Progenitor cell of endocrine pancreas (in vitro differentiated cells): Measurements from ENCODE around the gene MED16. TPM values are rescaled to one million over a fixed set of nuclear protein-coding genes. Genes with fewer than 3 reads are reported as not detected.
"Not testable (repeated sequence)": the region's sequence is repeated elsewhere in the genome, so short reads cannot be mapped to it uniquely, and the experiment has no call there.

Source experiments
- DNase-seq: peaks from one replicate; pipeline ENCODE4 v3.0.0; 2021; ENCODE audit warnings: low spot score; ENCODE audit not compliant: unreplicated experiment
- H3K27ac Mint-ChIP-seq: 2 replicates; pipeline ENCODE4 v1.8.0; 2021; ENCODE audit warnings: mild to moderate bottlenecking, moderate library complexity, mixed read lengths
- H3K27me3 Mint-ChIP-seq: 2 replicates; pipeline ENCODE4 v1.8.0; 2021; ENCODE audit warnings: mixed read lengths
- H3K36me3 Mint-ChIP-seq: 2 replicates; pipeline ENCODE4 v1.8.0; 2022; ENCODE audit warnings: mixed read lengths; ENCODE audit not compliant: insufficient read depth
- H3K4me1 Mint-ChIP-seq: 2 replicates; pipeline ENCODE4 v1.8.0; 2021; ENCODE audit warnings: low read depth, mixed read lengths
- H3K4me3 Mint-ChIP-seq: 2 replicates; pipeline ENCODE4 v1.8.0; 2021; ENCODE audit warnings: low read depth, mild to moderate bottlenecking, moderate library complexity, mixed read lengths
- H3K9me3 Mint-ChIP-seq: 2 replicates; pipeline ENCODE4 v1.8.0; 2021; ENCODE audit warnings: low read depth, mixed read lengths
- CTCF ChIP-seq: fragments of 200-600 bp; sonication (generic); IDR thresholded peaks from one replicate; pipeline ENCODE4 v1.5.0; 2021; ENCODE audit warnings: antibody characterized with exemption, mild to moderate bottlenecking; ENCODE audit not compliant: unreplicated experiment
- total RNA-seq: library from RNA; stranded (reverse); gene quantifications from 2 replicates; pipeline ENCODE4 v1.2.1, GENCODE V29; 2021

Gene MED16
- total RNA-seq, 1 donor from 2014 or later = 87.2 TPM

GRCh38 chr19:852136-853013 is 40.6 kb downstream of the MED16 start, which contains the start of gene ELANE:
Gene ELANE, plus strand, starts transcription at chr19:852303. Its CDS starts 26 bp downstream, at chr19:852329.
- no peaks in the 10 kb centered on the region for H3K4me1 Mint-ChIP-seq
- H3K9me3 Mint-ChIP-seq = no peaks in the 10 kb centered on the region

GRCh38 chr19:850979-851335 is 42.0 kb downstream of the MED16 start:
- H3K4me1 Mint-ChIP-seq = no peaks in the 10 kb centered on the region
- H3K27ac Mint-ChIP-seq = no peak overlapping the region
- H3K36me3 Mint-ChIP-seq = no peaks in the 10 kb centered on the region
- no peak for TF ChIP-seq CTCF
- DNase-seq = no peak
- H3K9me3 Mint-ChIP-seq = no peaks in the 10 kb centered on the region
- peaks cover 11% of the 10 kb centered on the region for H3K27me3 Mint-ChIP-seq
- H3K4me3 Mint-ChIP-seq = no peak overlapping the region

More at GRCh38 chr19:852136-853013, 40.6 kb downstream of the MED16 start, which contains the start of gene ELANE:
- H3K36me3 Mint-ChIP-seq = no peaks in the 10 kb centered on the region
- no peak within 1 kb of the TSS for H3K4me3 Mint-ChIP-seq
- no peak within 1 kb of the TSS for H3K27ac Mint-ChIP-seq
- DNase-seq = no peak
- peaks cover 3% of the 10 kb centered on the region for H3K27me3 Mint-ChIP-seq
- TF ChIP-seq CTCF = no peak

- Mint-ChIP-seq H3K27me3 (peaks cover 16% of the 10 kb centered on the region), H3K36me3 (no peaks in the 10 kb centered on the region), H3K27ac (no peak overlapping the region), H3K4me1 (no peaks in the 10 kb centered on the region), H3K4me3 (no peak overlapping the region), H3K9me3 (no peaks in the 10 kb centered on the region)
- TF ChIP-seq CTCF = no peak
- DNase-seq = no peak
Observed at GRCh38 chr19:850221-850978, 42.6 kb downstream of the MED16 start.

GRCh38 chr19:849195-849594 is 43.8 kb downstream of the MED16 start:
- H3K27me3 Mint-ChIP-seq = peaks cover 26% of the 10 kb centered on the region

GRCh38 chr19:848386-848921 is 44.5 kb downstream of the MED16 start:
- peaks cover 26% of the 10 kb centered on the region for H3K27me3 Mint-ChIP-seq
- no peaks in the 10 kb centered on the region for H3K9me3 Mint-ChIP-seq
- H3K4me3 Mint-ChIP-seq = no peak overlapping the region
- H3K36me3 Mint-ChIP-seq = no peaks in the 10 kb centered on the region
- no peak for TF ChIP-seq CTCF
- no peak for DNase-seq
- no peak overlapping the region for H3K27ac Mint-ChIP-seq
- H3K4me1 Mint-ChIP-seq = no peaks in the 10 kb centered on the region

More at GRCh38 chr19:849195-849594, 43.8 kb downstream of the MED16 start:
- H3K4me3 Mint-ChIP-seq, H3K27ac Mint-ChIP-seq, H3K9me3 Mint-ChIP-seq, H3K36me3 Mint-ChIP-seq, DNase-seq, H3K4me1 Mint-ChIP-seq: not testable (repeated sequence)
